Fibroblast of the aortic adventitia (primary cell): ENCODE data around the gene LYAR. TPM values are rescaled to one million over a fixed set of nuclear protein-coding genes. Genes with fewer than 3 reads are reported as not detected.

Experiments used
- DNase-seq: peaks from one replicate; pipeline ENCODE4 v3.0.0-alpha.2; 2010; ENCODE audit warnings: low read depth
- H3K4me3 ChIP-seq: 2 replicates; pipeline ENCODE4 v1.5.1; 2011; ENCODE audit warnings: low read depth, mild to moderate bottlenecking, control low read depth, low read length, moderate library complexity
- CTCF ChIP-seq: IDR thresholded peaks from 2 replicates; pipeline ENCODE4 v1.5.1; 2011; ENCODE audit warnings: mild to moderate bottlenecking, low read length, control low read depth, inconsistent platforms; ENCODE audit not compliant: insufficient read depth
- total RNA-seq: library from RNA; depleted of rRNA; stranded (reverse); fragments of >200 nt; gene quantifications from 2 replicates; pipeline ENCODE4 v1.2.3, GENCODE V29; 2012; ENCODE audit warnings: low replicate concordance

Gene LYAR
- total RNA-seq, 1 donor: 14.0 TPM

- peak; percentile 34 for DNase-seq
- no peak for TF ChIP-seq CTCF
- no peak overlapping the region for H3K4me3 ChIP-seq
These were observed 34.0 kb upstream of the LYAR start for GRCh38 chr4:4323705-4324534.

- no peak for TF ChIP-seq CTCF
These were observed 32.2 kb upstream of the LYAR start for GRCh38 chr4:4321951-4322688.

GRCh38 chr4:4320951-4321714, 31.2 kb upstream of the LYAR start:
- no peak for TF ChIP-seq CTCF
- no peak overlapping the region for H3K4me3 ChIP-seq
- DNase-seq: no peak

More at GRCh38 chr4:4321951-4322688, 32.2 kb upstream of the LYAR start:
- no peak overlapping the region for H3K4me3 ChIP-seq
- DNase-seq: no peak

DNA sequence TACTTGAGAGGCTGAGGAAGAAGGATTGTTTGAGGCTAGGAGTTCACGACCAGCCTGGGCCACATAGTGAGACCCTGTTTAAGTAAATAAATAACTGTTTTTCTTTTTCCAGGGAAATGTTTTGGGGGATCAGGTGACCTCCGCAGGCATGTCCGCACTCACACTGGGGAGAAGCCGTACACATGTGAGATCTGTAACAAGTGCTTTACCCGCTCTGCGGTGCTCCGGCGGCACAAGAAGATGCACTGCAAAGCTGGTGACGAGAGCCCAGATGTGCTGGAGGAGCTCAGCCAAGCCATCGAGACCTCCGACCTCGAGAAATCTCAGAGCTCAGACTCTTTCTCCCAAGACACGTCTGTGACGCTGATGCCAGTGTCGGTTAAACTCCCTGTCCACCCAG, 30.6 kb upstream of the LYAR start:
- TF ChIP-seq CTCF: no peak
- no peak for DNase-seq

GRCh38 chr4:4317496-4318232, 27.7 kb upstream of the LYAR start:
- DNase-seq: no peak

More for the DNA sequence above, 30.6 kb upstream of the LYAR start:
- no peak overlapping the region for H3K4me3 ChIP-seq

More at GRCh38 chr4:4317496-4318232, 27.7 kb upstream of the LYAR start:
- TF ChIP-seq CTCF: no peak
- no peak overlapping the region for H3K4me3 ChIP-seq
